Measurements from ENCODE around the gene RCN1.
A peak's percentile ranks its signal among the peaks of the same experiment; 100 is the strongest.
"Not testable (repeated sequence)": the region's sequence is repeated elsewhere in the genome, so short reads cannot be mapped to it uniquely, and the experiment has no call there.

RCN1 gene

DNA sequence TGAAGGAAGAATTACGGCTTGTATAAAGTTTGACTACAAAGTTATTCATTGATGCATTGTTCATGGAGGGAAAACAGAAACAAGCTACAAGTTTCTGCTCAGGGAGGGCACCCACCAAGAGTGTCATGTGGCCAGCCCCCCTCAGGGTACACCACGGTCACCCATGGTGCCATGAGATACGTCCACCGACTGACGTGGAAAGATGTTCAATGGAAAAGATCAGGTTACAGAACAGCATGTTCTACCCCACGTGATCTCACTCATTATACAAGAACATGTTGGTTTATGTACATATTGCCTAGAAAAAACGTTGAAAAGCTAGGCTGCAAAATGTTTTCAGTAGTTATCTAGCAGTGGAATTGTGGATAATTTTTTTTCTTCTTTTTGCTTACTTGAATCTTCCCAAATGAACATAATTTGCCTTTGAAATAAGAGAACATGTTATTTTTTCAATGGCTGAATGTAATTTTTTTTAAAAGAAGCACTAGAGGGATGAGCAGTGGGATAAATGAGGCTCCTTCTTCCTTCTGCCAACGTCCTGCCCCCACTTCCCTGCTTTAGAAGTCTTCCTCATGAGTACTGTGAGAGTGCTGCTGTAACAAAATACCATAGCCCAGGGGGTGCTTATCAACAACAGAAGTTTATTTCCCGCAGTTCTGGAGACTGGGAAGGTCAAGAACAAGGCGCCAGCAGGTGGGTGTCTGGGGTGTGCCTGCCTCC is 22.5 kb downstream of the RCN1 start:
- no peak for DNase-seq (ENCODE audit: low spot score)

DNA sequence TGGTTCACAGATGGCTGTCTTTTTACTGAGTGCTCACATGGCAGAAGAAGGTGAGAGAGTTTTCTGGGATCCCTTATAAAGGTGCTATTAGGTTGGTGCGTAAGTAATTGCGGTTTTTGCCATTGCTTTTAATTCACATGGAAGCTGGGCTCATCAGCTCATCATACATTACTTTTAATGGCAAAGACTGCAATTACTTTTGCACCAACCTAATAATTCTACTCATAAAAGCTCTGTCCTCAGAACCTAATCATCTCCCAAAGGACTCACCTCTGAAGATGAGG is 23.0 kb downstream of the RCN1 start:
- DNase-seq (ENCODE audit: low spot score): no peak

DNA sequence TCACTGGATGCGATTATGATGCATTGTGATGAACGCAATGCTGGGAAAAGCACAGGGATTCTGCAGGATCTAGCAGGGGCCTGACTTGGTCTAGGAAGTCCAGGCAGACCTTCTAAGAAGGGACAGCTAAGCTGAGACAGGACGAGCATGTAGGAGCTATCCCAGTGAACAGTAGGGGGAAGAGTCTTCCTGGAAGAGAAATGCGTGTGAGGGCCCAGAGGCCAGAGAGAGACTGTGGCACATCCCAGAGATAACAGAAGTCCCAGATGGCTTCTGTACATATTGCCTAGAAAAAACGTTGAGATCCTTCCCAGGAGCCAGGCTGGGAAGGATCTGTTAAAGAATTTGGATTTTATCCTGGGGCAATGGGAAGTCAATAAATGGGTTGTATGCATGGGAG is 24.6 kb downstream of the RCN1 start:
- no peak for DNase-seq (ENCODE audit: low spot score)

DNA sequence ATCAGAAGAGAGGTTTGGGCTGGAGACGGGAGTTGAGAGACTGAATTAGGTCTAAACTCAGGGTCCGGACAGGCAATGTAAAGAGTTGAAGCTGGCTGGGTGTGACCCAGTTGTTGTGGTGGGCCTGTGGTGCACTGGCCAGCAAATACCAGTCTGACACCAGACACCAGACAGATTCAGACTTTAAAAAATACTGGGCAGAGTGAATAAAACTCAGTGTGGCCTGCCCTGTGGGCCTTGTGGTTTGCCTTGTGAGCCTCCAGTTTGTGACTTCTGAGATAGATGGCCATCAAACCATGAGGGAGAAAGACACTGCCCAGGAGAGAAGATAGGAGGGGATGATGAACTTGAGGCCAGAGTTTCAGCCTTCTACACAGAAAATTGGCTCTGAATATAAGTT is 25.8 kb downstream of the RCN1 start:
- DNase-seq (ENCODE audit: low spot score): no peak

DNA sequence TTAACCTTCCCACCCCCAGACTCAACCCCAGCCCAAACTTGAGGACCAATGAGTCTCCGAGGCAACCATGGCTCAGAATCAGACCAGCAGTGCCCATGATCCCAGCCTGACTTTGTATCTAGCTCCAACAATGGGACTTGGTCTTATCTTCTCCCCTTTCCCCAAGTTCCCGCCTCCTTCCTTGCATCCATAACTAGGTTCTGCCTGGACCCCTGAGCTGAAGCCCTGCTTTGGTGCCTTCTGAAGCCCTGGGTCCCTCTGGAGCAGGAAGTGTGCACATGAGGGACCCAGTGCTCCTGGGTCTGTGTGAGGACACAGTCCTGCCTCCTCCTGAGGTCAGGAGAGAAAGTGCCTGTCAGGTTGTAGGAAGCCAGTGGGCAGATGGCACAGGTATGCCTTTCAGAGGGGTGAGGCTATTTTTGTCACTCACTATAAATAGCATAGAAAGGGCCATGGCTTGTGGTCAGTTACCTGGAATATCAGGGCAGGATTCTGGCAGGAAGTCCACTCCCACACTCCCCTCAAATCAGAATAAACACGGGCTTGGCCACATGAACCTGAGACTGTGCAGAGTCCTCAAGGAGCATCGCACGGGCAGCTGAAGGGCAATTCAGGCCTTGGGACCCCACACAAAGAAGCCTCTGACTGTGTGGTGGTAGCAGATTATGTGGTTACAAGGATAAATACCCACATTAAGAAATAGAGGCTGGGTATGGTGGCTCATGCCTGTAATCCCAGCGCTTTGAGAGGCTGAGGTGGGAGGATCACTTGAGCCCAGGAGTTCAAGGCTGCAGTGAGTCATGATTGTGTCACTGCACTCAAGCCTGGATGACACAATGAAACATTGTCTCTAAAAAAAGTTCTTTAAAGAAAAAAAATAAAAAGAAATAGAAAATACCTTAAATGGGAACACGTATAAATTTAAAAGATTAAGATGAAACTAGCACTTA is 27.4 kb downstream of the RCN1 start:
- no peak for DNase-seq (ENCODE audit: low spot score)

DNA sequence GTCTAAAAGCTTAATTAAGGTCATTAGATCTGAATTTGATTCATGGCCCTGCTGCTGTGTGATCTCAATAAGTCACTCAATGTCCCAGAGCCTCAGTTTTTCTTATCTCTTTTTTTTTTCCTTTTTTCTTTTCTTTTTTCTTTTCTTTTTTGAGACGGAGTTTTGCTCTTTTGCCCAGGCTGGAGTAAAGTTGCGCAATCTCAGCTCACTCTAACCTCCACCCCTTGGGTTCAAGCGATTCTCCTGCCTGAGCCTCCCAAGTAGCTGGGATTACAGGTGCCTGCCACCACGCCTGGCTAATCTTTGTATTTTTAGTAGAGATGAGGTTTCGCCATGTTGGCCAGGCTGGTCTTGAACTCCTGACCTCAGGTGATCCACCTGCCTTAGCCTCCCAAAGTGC is 28.3 kb downstream of the RCN1 start:
- DNase-seq (ENCODE audit: low spot score): not testable (repeated sequence)

DNA sequence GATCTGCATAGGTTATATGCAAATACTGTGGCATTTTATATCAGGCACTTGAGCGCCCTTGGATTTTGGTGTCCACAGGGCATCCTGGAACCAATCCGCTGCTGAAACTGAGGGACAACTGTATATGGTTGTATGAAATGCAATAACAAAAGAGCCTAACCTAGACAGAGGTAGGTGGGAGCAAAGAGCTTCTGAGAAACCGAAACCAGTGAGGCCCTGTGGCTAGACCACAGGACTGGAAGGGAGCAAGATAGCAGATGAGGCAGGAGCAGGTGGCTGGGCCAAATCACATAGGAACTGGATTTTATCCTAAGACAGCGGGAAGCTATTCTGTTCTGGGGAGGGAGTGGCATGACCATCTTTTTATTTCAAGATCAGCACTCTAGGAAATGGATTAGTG is 30.1 kb downstream of the RCN1 start:
- DNase-seq (ENCODE audit: low spot score): no peak

DNA sequence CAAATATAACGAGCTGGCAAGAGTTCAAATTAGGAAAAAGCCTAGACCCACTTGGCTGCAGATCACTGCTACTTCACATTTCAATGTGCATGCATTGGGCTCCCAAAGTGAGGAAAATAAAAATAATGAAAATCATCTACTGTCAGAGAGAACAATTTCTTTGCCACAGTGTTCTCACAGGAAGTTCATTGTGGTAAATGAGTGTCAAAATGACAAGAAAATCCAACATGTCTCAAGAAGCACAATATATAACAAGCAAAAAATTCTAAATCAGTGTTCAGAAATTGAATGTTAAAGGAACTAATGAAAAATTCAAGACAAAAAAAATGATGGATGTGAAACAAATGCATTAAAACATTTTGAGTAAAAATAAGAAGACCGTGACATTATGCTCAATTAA is 31.3 kb downstream of the RCN1 start:
- DNase-seq (ENCODE audit: low spot score): no peak

DNA sequence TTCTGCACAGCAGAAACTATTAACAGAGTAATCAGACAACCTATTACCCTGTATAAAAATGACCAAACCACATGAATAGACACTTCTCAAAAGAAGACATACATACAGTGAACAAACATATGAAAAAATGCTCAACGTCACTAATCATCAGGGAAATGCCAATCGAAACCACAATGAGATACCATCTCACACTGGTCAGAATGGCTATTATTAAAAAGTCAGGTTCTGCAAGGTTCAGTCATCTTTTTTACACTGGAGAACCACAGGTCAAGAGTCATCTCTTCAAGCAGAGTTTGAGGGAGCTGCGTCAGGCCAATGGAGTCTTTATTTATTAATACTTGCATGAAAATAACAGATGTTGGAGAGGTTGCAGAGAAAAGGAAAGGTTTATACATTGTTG is 40.4 kb downstream of the RCN1 start:
- DNase-seq (ENCODE audit: low spot score): no peak

DNA sequence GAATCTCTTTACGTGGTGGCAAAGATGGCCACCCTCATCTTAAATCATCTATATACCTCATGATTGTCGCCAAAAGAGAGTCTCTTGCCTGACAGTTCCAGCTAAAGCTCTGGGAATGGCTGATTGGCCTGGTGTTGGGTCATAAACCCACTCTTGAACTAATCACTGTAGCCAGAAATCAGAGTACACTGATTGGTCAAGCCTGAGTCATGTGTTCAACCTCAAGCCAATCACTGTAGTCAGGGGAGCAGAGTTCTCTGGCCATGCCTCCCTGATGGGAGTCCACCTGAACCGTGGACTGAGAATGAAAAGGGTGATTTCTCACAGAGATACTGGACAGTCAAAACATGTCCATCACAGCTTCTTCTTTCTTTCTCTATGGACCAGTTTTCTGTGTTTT is 45.8 kb downstream of the RCN1 start:
- DNase-seq (ENCODE audit: low spot score): no peak

DNA sequence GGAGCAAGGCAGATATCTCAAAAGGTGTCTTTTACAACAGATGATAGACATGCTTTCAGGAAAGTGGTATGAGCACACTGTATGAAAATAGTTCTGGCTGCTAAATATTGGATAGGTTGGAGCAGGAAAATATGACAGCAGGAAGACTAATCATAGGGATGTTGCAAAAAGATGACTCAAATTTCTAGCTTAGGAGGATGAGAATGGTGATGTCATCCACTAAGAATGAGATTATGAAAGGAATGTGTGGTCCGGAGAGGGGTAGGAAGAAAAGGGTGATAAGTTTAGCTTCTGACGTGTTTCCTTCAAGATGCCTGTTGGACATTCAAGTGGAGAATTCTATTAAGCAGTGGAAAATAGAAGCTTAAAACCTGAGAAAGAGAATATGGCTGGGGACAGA is 46.4 kb downstream of the RCN1 start:
- DNase-seq (ENCODE audit: low spot score): no peak

DNA sequence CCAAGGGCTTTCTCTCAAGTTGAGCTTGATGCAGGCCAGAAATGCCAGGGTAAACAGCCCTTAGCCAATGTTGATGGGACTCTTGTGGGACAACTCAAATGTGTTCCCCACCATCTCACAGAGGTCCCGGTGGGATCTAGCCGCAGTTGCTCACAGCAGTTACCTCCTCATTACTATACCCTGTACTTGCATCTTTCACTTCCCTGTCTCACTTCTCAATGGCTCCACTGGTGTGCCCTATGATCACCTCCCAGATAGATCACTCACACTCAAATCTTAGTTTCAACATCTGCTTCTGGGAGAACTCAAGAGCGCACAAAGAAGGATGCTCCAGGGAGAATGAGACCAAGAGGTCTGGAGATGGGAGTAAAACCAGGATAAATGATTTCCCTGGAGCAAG is 47.0 kb downstream of the RCN1 start:
- no peak for DNase-seq (ENCODE audit: low spot score)

DNA sequence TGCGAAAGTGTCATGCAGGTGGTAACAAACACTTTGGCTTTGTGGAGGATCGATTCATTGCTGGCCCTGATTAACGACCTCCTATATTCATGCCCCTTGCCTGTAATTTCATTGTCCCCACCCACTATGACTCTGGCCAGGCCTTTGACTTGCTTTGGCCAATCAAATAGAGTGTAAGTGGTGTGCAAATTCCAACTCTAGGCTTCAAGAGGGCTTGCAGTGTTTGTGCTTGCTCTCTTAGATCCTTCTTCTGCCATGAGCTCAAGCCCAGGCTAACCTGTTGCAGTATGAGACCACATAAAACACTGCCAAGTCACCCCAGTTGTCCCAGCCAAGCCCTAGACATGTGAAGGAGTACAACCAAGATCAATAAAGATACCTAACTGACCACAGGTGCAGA is 48.0 kb downstream of the RCN1 start:
- DNase-seq (ENCODE audit: low spot score): no peak

DNA sequence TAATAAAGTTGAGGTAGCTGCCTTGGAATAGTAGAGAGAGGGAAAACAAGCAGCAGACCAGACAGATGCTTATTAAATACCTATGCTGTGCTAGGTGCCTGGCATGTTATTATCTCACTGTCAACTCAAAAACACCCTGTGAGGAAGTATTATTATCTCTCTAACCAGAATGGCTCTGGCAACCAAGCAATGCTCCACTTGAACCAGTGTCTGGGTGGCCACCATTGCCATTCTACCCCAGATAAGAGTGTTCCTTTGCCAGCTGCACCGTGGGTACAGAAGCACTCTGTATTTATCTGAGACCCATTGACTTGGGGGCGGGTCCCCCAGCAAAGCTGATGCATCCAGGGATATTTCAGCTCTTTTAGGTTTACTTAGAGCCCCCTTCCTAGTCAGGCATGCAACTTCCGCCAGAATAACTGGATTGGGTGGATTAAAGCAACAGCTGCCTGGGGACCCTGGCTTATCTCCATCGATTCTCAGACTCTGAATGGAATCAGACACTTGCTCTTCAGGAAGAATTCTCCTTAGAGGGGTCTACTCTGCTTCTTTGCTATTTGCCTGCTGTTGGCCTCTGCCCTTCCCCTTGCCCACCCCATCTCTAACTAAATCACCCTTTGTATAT is 49.1 kb downstream of the RCN1 start:
- DNase-seq (ENCODE audit: low spot score): no peak

DNA sequence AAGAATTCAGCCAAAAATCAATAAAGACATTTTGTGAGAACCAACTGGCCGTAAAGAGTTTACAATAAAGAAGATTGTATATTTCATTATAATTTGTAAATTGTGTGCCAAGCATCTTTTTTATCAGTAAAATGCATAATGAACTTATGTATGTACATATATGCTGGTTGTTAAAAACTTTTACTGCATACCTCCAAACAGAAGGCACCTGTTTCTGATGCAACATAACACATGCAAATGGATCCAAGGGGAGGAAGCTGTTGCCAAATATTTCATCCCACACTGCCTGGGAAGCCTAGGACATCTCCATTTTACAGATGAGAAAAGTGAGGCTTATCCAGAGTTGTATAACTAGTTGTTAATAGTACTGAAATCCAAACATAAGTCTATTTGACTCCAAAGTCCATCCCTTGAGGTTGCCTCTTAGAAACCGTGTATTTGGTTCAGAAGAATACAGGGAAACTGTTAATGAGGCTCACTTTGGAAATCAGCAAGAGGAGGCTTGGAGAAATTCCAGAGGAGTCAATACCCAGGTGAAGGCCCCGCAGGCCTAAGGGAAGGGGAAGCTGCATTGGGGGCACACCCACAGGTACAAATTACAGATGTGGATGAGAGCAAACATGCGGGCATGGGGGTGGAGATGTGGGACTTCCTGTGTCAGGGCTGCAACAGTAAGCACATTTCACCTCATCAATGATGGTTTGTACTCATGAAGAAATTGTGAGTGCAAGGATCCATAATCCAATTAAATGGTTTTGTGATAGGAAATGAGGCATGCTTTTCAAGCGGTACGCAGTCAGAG is 51.1 kb downstream of the RCN1 start:
- peak; percentile 5 for DNase-seq (ENCODE audit: low spot score)

DNA sequence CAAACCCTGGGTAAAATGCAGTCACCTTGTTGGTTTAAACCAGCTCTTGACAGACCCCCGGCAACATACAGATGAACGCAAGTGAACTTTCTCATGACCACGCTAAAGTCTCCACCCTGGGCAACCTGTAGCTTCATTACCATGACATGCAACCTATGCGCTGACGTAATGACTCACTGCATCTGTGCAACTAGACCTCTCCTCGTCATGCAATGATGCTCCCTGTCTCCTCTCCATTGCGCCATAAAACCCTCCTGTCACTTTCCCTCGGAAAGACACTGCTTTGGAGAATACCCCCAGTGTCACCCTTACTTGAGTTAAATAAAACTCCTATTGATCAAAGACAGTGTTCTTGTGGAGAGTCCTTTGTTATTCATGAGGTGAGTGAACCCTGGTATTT is 52.5 kb downstream of the RCN1 start:
- DNase-seq (ENCODE audit: low spot score): no peak

DNA sequence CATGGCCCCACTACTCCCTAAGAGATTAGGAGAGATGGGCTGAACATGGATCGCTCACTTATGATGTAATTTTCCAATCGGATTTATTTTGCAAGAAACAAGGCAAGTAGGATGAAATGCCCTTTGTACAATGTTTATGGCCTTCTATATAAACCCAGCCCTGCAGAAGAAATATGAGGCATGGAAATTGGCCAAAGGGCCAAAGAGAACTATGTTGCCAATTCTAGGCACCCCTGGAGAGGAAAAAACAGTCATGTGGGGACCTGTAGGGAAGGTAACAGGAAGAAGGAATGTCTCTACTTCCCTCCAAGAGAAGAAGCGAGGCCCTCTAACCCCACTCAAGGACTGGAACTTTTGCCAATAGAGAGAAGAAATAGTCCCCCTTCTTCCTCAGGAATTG is 54.4 kb downstream of the RCN1 start:
- no peak for DNase-seq (ENCODE audit: low spot score)

DNA sequence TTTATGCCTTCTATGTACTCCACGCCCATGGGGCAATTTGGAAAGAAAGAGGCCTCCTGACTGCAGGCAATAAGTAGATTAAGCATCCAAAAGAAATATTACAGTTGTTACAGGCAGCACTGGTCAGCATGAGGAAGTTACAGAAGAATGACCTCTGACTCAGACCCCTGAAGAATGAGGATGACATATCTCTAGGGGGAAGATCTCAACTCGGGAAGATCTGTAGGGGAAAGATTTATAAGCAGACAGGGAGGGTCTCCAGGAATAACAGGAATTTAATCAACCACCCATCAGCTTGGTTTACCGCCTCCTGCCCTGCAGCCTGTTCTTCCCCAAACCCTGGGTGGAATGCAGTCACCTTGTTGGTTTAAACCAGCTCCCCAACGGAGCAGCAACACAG is 58.0 kb downstream of the RCN1 start:
- no peak for DNase-seq (ENCODE audit: low spot score)

DNA sequence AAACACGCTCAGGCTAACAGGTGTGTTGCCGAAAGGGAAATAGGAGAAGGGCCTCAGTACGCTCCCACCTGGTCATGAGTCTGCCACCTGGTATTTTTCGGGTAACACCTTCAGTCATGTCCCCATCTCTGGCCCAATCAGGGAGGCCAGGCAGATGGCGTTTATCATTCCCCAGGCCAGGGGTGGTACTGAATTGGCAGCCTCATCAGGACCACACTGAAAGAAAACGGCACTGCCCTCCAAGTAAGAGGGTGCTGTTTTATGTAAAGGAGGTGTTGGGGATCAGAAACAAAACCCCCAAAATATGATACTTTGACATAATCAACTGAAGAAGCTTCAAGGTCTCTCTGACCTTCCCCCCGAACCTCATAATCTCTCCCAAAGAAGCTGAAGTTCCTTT is 58.9 kb downstream of the RCN1 start:
- no peak for DNase-seq (ENCODE audit: low spot score)

DNA sequence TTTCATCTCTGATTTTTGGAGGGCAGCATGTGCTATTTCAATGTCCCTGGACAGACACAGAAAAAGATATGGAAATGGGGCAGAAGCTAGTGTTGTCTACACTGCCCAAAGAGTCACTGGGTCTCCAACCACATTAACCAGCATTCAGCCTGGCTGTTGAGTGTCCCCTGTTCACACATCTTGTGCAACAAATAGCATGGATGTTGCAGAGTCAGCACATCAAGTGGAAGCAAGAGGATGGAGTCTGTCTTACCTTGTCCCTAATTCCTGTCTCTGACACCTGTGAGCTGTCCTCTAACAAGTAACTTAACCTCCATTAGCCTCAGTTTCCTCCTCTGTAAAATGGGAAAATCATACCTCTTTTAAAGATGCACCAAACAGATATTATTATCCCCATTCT is 60.2 kb downstream of the RCN1 start:
- no peak for DNase-seq (ENCODE audit: low spot score)

DNA sequence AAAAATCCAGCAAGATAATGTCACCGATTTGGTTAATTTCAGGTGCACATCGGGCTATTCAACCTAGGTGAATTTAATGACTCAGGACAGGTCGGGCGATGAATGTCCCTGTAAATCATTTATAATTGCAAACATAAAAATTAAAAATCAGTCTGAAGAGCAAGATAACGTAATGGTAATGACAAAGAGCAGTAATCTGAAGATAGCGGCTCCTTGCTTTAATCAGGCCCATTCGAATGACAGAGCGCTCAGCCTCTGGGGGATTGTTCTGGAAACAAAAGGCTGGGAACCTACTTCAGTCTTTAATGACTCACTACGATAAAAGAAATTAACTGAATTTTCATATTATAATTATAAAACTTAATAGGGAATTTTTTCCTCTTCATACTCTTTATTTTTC is 61.3 kb downstream of the RCN1 start:
- DNase-seq (ENCODE audit: low spot score): no peak

DNA sequence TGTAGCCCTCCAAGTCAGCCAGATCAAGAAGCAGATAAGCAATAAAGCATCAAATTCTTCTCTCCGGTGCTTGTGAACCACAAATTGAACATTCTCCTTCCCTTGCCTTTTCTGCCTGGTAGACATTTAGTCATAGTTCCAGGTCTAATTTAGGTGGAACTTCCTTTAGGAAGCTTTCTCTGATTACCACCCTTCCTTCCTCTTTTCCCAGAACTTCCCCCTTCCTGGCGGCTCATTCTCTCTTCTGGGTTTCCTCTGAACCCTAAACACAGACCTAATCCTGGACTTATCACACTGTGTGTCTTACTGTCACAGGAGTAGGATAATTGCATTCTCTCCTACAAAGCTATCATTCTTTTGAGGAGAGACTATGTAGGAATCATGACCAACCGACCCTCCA is 61.9 kb downstream of the RCN1 start:
- DNase-seq (ENCODE audit: low spot score): no peak

DNA sequence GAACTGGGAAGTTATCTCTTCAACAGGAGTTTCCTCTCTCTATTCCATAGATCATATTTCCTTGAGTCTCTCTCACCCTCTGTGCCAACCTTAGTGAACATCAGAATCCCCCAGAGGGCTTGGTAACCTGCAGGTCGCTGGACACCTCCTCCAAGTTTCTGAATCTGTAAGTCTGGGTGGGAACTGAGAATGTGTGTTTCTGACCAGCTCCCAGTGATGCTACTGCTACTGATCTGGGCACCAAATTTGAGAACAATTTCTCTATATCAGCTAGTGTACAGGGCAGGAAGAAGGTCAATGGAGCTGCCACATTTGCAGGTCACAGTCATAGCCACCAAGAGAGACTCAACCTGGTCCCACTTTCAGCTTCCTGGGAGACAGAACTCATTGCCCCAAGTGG is 62.9 kb downstream of the RCN1 start:
- DNase-seq (ENCODE audit: low spot score): no peak
